Measurements from ENCODE around the gene NAT16.
"Not testable (repeated sequence)": the region's sequence is repeated elsewhere in the genome, so short reads cannot be mapped to it uniquely, and the experiment has no call there.

NAT16 gene

DNA sequence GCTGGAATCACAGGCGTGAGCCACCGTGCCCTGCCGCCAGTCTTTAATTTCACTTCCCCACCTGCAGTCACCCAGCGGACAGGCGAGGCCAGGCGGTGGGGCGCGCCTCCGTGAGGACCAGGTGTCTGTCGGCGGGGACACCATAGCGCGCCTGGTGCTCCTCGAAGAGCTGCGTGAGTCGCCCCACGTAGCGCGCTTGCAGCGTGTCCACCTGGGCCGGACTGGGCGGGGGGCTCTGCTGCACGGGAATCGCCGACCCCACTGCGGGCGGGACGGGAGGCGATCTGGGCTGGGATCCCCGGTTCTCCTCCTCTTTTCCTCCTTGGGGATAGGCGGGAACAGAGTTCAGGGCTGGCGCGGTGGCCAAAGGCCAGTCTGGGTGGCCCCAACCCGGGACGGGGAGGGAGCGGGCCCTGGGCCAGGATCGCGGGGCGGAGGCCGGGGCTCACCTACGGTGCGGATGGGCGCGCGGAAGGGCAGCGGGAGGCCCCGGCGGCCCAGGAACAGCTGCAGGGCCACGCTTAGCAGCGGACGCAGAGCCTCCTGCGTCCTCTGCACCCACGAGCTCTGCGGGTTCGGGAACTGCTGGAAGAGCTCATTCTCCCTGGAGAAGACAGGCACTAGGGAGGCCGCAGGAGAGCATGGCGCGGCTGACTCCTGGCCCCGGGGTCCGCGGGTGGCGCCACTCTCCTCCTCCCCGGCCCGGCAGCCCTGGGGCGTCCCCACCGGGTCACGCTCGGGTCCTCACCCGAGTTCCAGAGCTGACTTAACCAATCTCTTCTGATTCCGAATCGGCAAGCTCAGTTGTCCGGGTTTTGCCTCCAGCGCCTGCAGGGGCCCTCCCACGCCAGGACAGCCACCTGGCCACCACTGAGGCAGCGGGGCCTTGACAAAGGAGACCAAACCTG lies 21.9 kb upstream of the NAT16 start:
- no peak for DNase-seq

GRCh38 chr7:101200862-101201599 lies 20.9 kb upstream of the NAT16 start, which contains the start of gene MOGAT3:
MOGAT3 (minus strand) TSS chr7:101201036; CDS start chr7:101200854, 182 bp downstream.
- no peak for DNase-seq

DNA sequence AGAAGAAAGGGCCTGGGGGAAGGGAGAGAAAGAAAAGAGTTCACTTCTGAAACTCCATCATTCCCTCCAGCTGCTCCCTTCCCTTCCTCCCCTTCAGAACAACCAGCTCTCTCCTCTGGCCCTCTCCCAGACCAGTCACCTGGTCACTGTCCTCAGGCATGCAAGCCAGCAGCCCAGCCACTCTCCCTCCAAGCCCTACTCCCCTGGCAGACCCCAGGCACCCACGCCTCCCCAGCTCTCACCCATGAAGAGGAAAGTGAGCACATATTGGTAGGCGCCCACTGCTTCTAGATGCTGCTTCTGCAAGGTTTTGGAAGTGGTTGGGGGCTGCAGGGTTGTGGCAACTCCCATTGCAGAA lies 20.4 kb upstream of the NAT16 start:
- no peak for DNase-seq

DNA sequence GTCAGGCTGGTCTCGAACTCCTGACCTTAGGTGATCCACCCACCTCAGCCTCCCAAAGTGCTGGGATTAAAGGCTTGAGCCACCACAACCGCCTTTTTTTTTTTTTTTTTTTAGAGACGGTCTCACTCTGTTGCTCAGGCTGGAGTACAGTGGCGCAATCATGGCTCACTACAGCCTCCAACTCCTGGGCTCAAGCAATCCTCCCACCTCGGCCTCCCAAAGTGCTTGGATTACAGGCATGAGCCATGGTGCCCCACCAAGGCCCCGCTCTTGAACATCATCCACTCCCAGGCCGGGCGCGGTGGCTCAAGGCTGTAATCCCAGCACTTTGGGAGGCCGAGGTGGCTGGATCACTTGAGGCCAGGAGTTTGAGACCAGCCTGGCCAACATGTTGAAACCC lies 19.4 kb upstream of the NAT16 start:
- DNase-seq = not testable (repeated sequence)

GRCh38 chr7:101198476-101198875 lies 18.4 kb upstream of the NAT16 start:
- DNase-seq = no peak

GRCh38 chr7:101197991-101198390 lies 17.9 kb upstream of the NAT16 start:
- DNase-seq = no peak

- DNase-seq = no peak
Observed at GRCh38 chr7:101195884-101196283, 15.8 kb upstream of the NAT16 start.

DNA sequence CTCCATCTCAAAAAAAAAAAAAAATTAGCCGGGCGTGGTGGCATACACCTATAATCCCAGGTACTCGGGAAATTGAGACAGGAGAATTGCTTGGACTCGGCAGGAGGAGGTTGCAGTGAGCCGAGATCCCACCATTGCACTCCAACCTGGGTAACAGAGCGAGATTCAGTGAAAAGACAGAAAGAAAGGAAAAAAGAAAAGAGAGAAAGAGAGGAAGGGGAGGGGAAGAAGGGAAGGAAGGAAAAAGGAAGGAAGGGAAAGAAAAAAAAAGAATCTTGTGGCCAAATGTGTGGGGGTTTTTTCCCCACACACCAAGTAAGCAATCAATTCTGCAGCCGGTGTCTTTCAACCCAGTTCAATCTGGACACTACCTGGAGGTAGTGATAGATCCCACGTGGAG lies 9.0 kb upstream of the NAT16 start:
- DNase-seq = no peak

DNA sequence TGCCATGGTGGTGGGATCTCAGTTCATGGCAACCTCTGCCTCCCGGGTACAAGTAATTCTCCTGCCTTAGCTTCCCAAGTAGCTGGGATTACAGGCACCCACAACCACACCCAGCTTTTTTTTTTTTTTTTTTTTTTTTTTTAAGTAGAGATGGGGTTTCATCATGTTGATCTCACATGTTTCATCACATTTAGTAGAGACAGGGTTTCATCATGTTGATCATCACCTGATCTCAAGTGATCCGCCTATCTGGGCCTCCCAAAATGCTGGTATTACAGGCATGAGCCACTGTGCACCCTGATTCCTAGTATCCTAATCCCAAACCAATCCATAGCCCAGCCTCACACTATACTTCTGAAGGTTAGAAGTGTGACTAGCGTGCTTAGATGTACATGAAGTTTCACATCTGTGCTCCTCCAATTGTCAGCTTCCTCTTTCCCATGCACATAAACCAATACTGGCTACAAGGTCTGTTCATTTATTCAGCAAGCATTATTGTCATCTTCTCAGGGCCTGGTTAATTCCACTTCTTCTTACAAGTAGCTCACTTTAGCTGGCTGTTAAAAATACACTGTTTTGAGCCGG lies 6.8 kb upstream of the NAT16 start:
- DNase-seq = no peak

GRCh38 chr7:101186194-101186593 lies 6.1 kb upstream of the NAT16 start:
- no peak for DNase-seq

DNA sequence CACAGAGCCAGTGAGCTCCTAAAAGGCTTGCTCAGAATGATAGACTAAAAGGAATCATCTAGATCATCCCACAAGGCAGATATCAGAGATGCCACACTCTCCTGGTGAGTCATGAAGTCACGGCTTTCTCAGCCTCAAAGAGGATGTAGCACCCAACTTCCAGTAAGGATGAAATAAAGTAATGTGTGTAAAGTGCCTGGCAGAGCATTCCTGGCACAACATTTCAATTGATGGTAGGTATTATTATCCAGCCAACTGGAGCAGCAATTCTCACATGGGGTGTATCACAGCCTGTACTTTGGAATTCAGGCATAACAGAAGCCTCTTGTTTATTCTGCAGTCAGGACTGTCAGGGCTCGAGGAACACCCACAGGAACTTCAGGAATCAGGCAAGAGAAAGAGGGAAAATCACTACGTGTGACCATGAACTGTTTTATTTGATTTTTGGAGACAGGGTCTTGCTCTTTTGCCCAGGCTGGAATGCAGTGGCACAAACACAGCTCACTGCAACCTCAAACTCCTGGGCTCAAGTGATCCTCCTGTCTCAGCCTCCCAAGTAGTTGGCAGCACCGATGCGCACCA lies 5.3 kb upstream of the NAT16 start:
- DNase-seq = no peak

- no peak for DNase-seq
Observed at GRCh38 chr7:101179713-101180112, 380 bp downstream of the NAT16 start.

- no peak for DNase-seq
Observed at GRCh38 chr7:101179117-101179516, 976 bp downstream of the NAT16 start.

- DNase-seq = no peak
Observed at GRCh38 chr7:101177644-101178043, 2.4 kb downstream of the NAT16 start.

DNA sequence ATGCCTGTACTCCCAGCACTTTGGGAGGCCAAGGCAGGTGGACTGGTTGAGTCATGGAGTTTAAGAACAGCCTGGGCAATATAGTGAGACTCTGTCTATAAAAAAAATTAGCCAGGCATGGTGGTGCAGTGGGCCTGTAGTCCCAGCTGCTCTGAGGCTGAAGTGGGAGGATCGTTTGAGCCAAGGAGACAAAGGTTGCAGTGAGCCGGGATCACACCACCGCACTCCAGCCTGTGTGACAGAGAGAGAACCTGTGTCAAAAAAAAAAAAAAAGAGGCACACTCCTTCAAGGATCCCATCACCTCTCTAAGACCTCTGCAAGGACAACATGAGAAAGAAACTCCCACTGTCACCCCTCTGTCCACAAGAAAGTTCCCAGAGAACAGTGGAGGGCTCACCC lies 4.4 kb downstream of the NAT16 start:
- DNase-seq = no peak

- DNase-seq = no peak
Observed at GRCh38 chr7:101174322-101174854, 5.7 kb downstream of the NAT16 start.

GRCh38 chr7:101173752-101174244 lies 6.3 kb downstream of the NAT16 start:
- no peak for DNase-seq

GRCh38 chr7:101172854-101173751 lies 7.0 kb downstream of the NAT16 start:
- DNase-seq = peak; percentile 64

DNA sequence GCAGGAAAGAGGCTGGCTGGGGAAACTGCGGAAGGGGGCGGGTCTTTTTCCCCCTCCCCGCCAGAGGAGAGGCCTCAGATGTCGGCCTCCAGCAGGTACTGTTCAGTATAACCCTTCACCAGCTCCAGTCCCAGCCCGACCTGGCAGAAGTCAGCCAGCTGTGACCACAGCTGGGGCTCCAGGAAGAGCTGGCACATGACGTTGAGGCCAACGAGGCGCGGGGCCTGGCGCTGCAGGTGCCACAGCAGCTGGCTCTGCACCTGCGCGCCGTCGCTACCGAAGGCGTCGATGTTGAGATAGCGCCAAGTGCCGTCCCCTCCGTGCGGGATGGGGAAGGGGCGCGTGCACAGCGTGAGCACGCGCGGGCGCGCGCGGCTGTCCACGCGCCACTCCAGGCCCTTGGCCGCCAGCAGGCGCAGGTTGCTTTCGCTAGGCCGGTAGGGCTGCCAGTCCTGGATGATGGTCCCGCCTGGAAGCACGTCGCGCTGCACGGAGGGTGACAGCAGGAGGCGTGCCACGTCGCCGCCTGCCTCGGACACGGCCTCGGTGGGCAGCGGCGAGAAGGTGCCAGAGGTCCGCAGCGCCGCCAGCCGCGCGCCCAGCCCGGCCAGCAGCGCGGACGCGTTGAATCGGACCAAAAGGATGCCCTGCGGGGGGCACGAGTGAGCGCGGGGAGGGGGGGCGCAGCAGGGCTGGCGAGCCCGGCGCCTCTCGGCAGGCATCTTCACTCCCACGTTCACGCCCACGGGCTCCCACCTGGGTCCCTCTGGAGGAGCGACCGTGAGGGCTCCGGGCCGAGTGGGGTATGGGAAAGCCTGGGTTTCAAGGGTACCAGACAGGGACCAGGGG lies 7.9 kb downstream of the NAT16 start:
- DNase-seq = no peak

- no peak for DNase-seq
Observed at GRCh38 chr7:101171442-101171837, 8.7 kb downstream of the NAT16 start.
